Measurements from ENCODE around the gene MAGEB2.

- TF ChIP-seq CTCF (IDR thresholded peaks at IDR 0.05): no peak
- no peak for TF ChIP-seq TCF7L2 (IDR thresholded peaks at IDR 0.05; ENCODE audit: low read depth, low read length)
These were observed 44.6 kb downstream of the MAGEB2 start for GRCh38 chrX:30259927-30260326.

Measured in Panc1 (cell line).